Calu3 (cell line): ENCODE results near the gene KCTD4. TPM values are rescaled to one million over a fixed set of nuclear protein-coding genes. Genes with fewer than 3 reads are reported as not detected.
A peak's percentile ranks its signal among the peaks of the same experiment; 100 is the strongest.

Experiments
- BruUV-seq: library from RNA; stranded (reverse); fragments of 400-500 nt; replicated peaks from 2 replicates; lab custom pipeline; 2021; lab: Mats Ljungman, UMichigan
- CTCF ChIA-PET: fragments of 300-600 bp; sonication (Branson Sonifier 250); formaldehyde crosslinking; loops from one replicate; lab custom pipeline; 2022; ENCODE audit warnings: antibody characterized with exemption; lab: Charles Lee
- DNase-seq: peaks from one replicate; pipeline ENCODE4 v3.0.0; 2022
- H3K27ac Mint-ChIP-seq: one replicate; pipeline ENCODE4 v1.8.0; 2022; ENCODE audit warnings: mixed read lengths; ENCODE audit not compliant: unreplicated experiment
- H3K27me3 Mint-ChIP-seq: one replicate; pipeline ENCODE4 v1.8.0; 2022; ENCODE audit warnings: mixed read lengths; ENCODE audit not compliant: unreplicated experiment
- H3K36me3 Mint-ChIP-seq: one replicate; pipeline ENCODE4 v1.8.0; 2022; ENCODE audit warnings: mild to moderate bottlenecking, moderate library complexity, mixed read lengths; ENCODE audit not compliant: insufficient read depth, unreplicated experiment
- H3K4me1 Mint-ChIP-seq: one replicate; pipeline ENCODE4 v1.8.0; 2022; ENCODE audit warnings: mild to moderate bottlenecking, low read depth, mixed read lengths; ENCODE audit not compliant: unreplicated experiment
- H3K4me3 Mint-ChIP-seq: one replicate; pipeline ENCODE4 v1.8.0; 2022; ENCODE audit warnings: mild to moderate bottlenecking, low read depth, moderate library complexity, mixed read lengths; ENCODE audit not compliant: unreplicated experiment
- H3K9me3 Mint-ChIP-seq: one replicate; pipeline ENCODE4 v1.8.0; 2022; ENCODE audit warnings: low read depth, mixed read lengths; ENCODE audit not compliant: unreplicated experiment
- CTCF ChIP-seq: fragments of 200-600 bp; IDR thresholded peaks from one replicate; pipeline ENCODE4 v1.8.0; 2022; ENCODE audit warnings: antibody characterized with exemption; ENCODE audit not compliant: unreplicated experiment
- intact Hi-C: fragments of 100-400 bp; cut with micrococcal nuclease; formaldehyde crosslinking; loops from one replicate; pipeline ENCODE4 v1.10.0; 2022; ENCODE audit not compliant: unreplicated experiment
- total RNA-seq: library from RNA; stranded (reverse); gene quantifications from 2 replicates; pipeline ENCODE4 v1.2.3, GENCODE V29; 2022

The KCTD4 gene
- total RNA-seq, 1 experiment from 2014 or later: not detected

GRCh38 chr13:45222516-45222915 is 21.7 kb upstream of the KCTD4 start:
- Mint-ChIP-seq H3K27me3 (no peaks in the 10 kb centered on the region), H3K9me3 (no peaks in the 10 kb centered on the region), H3K36me3 (no peaks in the 10 kb centered on the region), H3K4me1 (peaks cover 30% of the 10 kb centered on the region), H3K27ac (no peak overlapping the region), H3K4me3 (no peak overlapping the region)
- no peak for TF ChIP-seq CTCF
- CTCF ChIA-PET: no interaction called here
- intact Hi-C loops: no loop called here
- no TSS peak for BruUV-seq
- DNase-seq: no peak

GRCh38 chr13:45220403-45220802 is 19.6 kb upstream of the KCTD4 start:
- no peaks in the 10 kb centered on the region for H3K36me3 Mint-ChIP-seq
- BruUV-seq: no TSS peak
- no peak overlapping the region for H3K4me3 Mint-ChIP-seq
- CTCF ChIA-PET: interaction anchor here (0.9 kb wide), 1 partner anchor 78 kb away, joined by 3 read pairs; no protein-coding TSS in a partner anchor
- H3K27ac Mint-ChIP-seq: peak overlapping the region; percentile 79
- intact Hi-C loops: no loop called here
- no peaks in the 10 kb centered on the region for H3K9me3 Mint-ChIP-seq
- no peak for TF ChIP-seq CTCF
- peaks cover 30% of the 10 kb centered on the region for H3K4me1 Mint-ChIP-seq
- H3K27me3 Mint-ChIP-seq: no peaks in the 10 kb centered on the region
- DNase-seq: no peak

GRCh38 chr13:45219938-45220375 is 19.1 kb upstream of the KCTD4 start:
- Mint-ChIP-seq H3K4me1 (peaks cover 30% of the 10 kb centered on the region), H3K4me3 (no peak overlapping the region), H3K27ac (peak overlapping the region; percentile 79), H3K36me3 (no peaks in the 10 kb centered on the region), H3K9me3 (no peaks in the 10 kb centered on the region), H3K27me3 (no peaks in the 10 kb centered on the region)
- TF ChIP-seq CTCF: no peak
- no TSS peak for BruUV-seq
- intact Hi-C loops: no loop called here
- CTCF ChIA-PET: interaction anchor here (0.6 to 1.2 kb wide), 5 partner anchors 27 to 242 kb away, joined by 3 to 5 read pairs (median 3); no protein-coding TSS in a partner anchor
- peak; percentile 28 for DNase-seq

- no peak overlapping the region for H3K4me3 Mint-ChIP-seq
- no peaks in the 10 kb centered on the region for H3K9me3 Mint-ChIP-seq
- no peaks in the 10 kb centered on the region for H3K36me3 Mint-ChIP-seq
- intact Hi-C loops: no loop called here
- TSS peak; percentile 56 for BruUV-seq
- DNase-seq: no peak
- no peak for TF ChIP-seq CTCF
- H3K4me1 Mint-ChIP-seq: peaks cover 30% of the 10 kb centered on the region
- CTCF ChIA-PET: interaction anchor here (0.6 to 1.2 kb wide), 7 partner anchors 15 to 243 kb away, joined by 3 to 5 read pairs (median 3); no protein-coding TSS in a partner anchor
- H3K27ac Mint-ChIP-seq: peak overlapping the region; percentile 79
- H3K27me3 Mint-ChIP-seq: no peaks in the 10 kb centered on the region
Observed at GRCh38 chr13:45219123-45219891, 18.5 kb upstream of the KCTD4 start.
